Breast epithelium (tissue), 4 donors: Measurements from ENCODE around the gene ZNF514. TPM values are rescaled to one million over a fixed set of nuclear protein-coding genes. Genes with fewer than 3 reads are reported as not detected.
"Not testable (repeated sequence)": the region's sequence is repeated elsewhere in the genome, so short reads cannot be mapped to it uniquely, and the experiment has no call there.

ENCODE experiments used
- DNase-seq, 2 donors: peaks; one replicate each; pipeline ENCODE4 v3.0.0-alpha.2; 2019; ENCODE audit warnings: low spot score in 2 of 2
- H3K27ac ChIP-seq, 2 donors: fragments of 200-600 bp; sonication (generic) in 1 of 2; one replicate each; pipeline ENCODE4 v1.5.1; 2016 to 2019; ENCODE audit warnings: mild to moderate bottlenecking in 1 of 2
- H3K27me3 ChIP-seq, 2 donors: fragments of 200-600 bp; sonication (generic) in 1 of 2; one replicate each; pipeline versions ENCODE4 v1.5.1 to v1.6.0; 2017 to 2019; ENCODE audit warnings: control low read depth in 1 of 2, mild to moderate bottlenecking in 1 of 2
- H3K36me3 ChIP-seq: fragments of 200-600 bp; one replicate; pipeline ENCODE4 v1.5.1; 2019
- H3K4me1 ChIP-seq, 2 donors: fragments of 200-600 bp; sonication (generic); one replicate each; pipeline ENCODE4 v1.5.1; 2016 to 2019; ENCODE audit warnings: control low read depth in 1 of 2
- H3K4me3 ChIP-seq, 3 donors: fragments of 200-600 bp; sonication (generic); 1 replicate in 2 of 3; 2 replicates in 1 of 3; pipeline ENCODE4 v1.5.1; 2016 to 2019; ENCODE audit warnings: mild to moderate bottlenecking in 3 of 3, moderate library complexity in 2 of 3
- H3K9me3 ChIP-seq, 2 donors: fragments of 200-600 bp; sonication (generic) in 1 of 2; one replicate each; pipeline ENCODE4 v1.5.1; 2016 to 2019; ENCODE audit warnings: control low read depth in 1 of 2
- POLR2A ChIP-seq: fragments of 450-650 bp; IDR thresholded peaks from one replicate; pipeline ENCODE4 v1.6.1; 2016; ENCODE audit warnings: antibody characterized with exemption, mild to moderate bottlenecking, moderate library complexity
- POLR2AphosphoS5 ChIP-seq, 3 donors: sonication (generic); formaldehyde crosslinking; IDR thresholded peaks; one replicate each; pipeline ENCODE4 v1.6.1; 2017; ENCODE audit warnings: antibody characterized with exemption in 3 of 3
- intact Hi-C: fragments of 100-400 bp; cut with DNase I; formaldehyde crosslinking; loops from one replicate; pipeline ENCODE4 v1.15.1; 2023; ENCODE audit warnings: low total_unique reads
- total RNA-seq, 3 donors: library from RNA; depleted of rRNA; stranded (reverse); fragments of >200 nt; gene quantifications; one replicate each; pipeline ENCODE4 v1.1.0, GENCODE V29; 2016
- TF ChIP-seq, protein P1 (sequence below), 3 donors: fragments of 450-650 bp; IDR thresholded peaks; one replicate each; pipeline ENCODE4 v1.5.1; 2016 to 2017; ENCODE audit warnings: antibody characterized with exemption in 3 of 3, mild to moderate bottlenecking in 3 of 3, moderate library complexity in 3 of 3

ZNF514 gene
- total RNA-seq, 3 donors from 2014 or later: 18.7 to 36.1 (median 25.3) TPM

GRCh38 chr2:95204396-95204795 is 44.7 kb upstream of the ZNF514 start:
- intact Hi-C loops: no loop called here
- TF ChIP-seq, protein P1, sequence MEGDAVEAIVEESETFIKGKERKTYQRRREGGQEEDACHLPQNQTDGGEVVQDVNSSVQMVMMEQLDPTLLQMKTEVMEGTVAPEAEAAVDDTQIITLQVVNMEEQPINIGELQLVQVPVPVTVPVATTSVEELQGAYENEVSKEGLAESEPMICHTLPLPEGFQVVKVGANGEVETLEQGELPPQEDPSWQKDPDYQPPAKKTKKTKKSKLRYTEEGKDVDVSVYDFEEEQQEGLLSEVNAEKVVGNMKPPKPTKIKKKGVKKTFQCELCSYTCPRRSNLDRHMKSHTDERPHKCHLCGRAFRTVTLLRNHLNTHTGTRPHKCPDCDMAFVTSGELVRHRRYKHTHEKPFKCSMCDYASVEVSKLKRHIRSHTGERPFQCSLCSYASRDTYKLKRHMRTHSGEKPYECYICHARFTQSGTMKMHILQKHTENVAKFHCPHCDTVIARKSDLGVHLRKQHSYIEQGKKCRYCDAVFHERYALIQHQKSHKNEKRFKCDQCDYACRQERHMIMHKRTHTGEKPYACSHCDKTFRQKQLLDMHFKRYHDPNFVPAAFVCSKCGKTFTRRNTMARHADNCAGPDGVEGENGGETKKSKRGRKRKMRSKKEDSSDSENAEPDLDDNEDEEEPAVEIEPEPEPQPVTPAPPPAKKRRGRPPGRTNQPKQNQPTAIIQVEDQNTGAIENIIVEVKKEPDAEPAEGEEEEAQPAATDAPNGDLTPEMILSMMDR (IDR thresholded peaks at IDR 0.05): no peak
- no peak for TF ChIP-seq POLR2AphosphoS5 (IDR thresholded peaks at IDR 0.05)
- no peak for TF ChIP-seq POLR2A
- DNase-seq: no peak
- H3K36me3 ChIP-seq: no peaks in the 10 kb centered on the region
- H3K27me3 ChIP-seq: no peaks in the 10 kb centered on the region
- no peaks in the 10 kb centered on the region for H3K4me1 ChIP-seq
- H3K27ac ChIP-seq: no peak overlapping the region
- H3K9me3 ChIP-seq: no peaks in the 10 kb centered on the region
- no peak overlapping the region for H3K4me3 ChIP-seq

- H3K27me3 ChIP-seq: no peaks in the 10 kb centered on the region
- DNase-seq: no peak
- intact Hi-C loops: no loop called here
- no peak overlapping the region for H3K27ac ChIP-seq
- TF ChIP-seq POLR2A (no peak), POLR2AphosphoS5 (IDR thresholded peaks at IDR 0.05) (no peak)
- TF ChIP-seq, protein P1 (IDR thresholded peaks at IDR 0.05): no peak
- no peaks in the 10 kb centered on the region for H3K36me3 ChIP-seq
- H3K9me3 ChIP-seq: no peaks in the 10 kb centered on the region
- H3K4me1 ChIP-seq: no peaks in the 10 kb centered on the region
- H3K4me3 ChIP-seq: no peak overlapping the region
These were observed 44.3 kb upstream of the ZNF514 start for GRCh38 chr2:95203911-95204310.

DNA sequence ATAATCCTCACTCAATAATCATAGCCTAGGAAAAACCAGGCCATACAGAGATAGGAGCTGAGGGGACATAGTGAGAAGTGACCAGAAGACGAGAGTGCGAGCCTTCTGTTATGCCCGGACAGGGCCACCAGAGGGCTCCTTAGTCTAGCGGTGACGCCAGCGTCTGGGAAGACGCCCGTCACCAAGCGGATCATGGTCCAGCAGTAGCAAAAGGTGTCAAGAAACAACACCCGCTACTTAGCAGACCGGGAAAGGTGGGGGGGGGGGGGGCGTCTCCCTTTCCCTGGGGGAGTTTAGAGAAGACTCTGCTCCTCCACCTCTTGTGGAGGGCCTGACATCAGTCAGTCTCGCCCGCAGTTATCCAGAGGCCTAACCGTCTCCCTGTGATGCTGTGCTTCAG is 33.3 kb upstream of the ZNF514 start:
- H3K4me1 ChIP-seq, H3K9me3 ChIP-seq, H3K36me3 ChIP-seq, intact Hi-C loops, H3K27ac ChIP-seq, H3K27me3 ChIP-seq, H3K4me3 ChIP-seq: not testable (repeated sequence)
- DNase-seq: peak; percentile 48 to 60
- TF ChIP-seq, protein P1 (IDR thresholded peaks at IDR 0.05): peak; percentile 35 to 54 (median 54)

GRCh38 chr2:95185973-95186372 is 26.3 kb upstream of the ZNF514 start:
- H3K27me3 ChIP-seq: no peaks in the 10 kb centered on the region
- intact Hi-C loops: no loop called here
- peaks cover 6% of the 10 kb centered on the region for H3K36me3 ChIP-seq
- H3K27ac ChIP-seq: no peak overlapping the region
- no peaks in the 10 kb centered on the region for H3K4me1 ChIP-seq
- no peak for DNase-seq
- peaks cover 12 to 15% of the 10 kb centered on the region in 2 donors for H3K9me3 ChIP-seq
- no peak overlapping the region for H3K4me3 ChIP-seq
- TF ChIP-seq, protein P1 (IDR thresholded peaks at IDR 0.05): no peak
- no peak for TF ChIP-seq POLR2AphosphoS5 (IDR thresholded peaks at IDR 0.05)
- TF ChIP-seq POLR2A: no peak

- H3K4me3 ChIP-seq: no peak overlapping the region
- peaks cover 17% of the 10 kb centered on the region in 2 donors for H3K9me3 ChIP-seq
- intact Hi-C loops: no loop called here
- no peak for TF ChIP-seq POLR2A
- TF ChIP-seq POLR2AphosphoS5 (IDR thresholded peaks at IDR 0.05): no peak
- TF ChIP-seq, protein P1 (IDR thresholded peaks at IDR 0.05): no peak
- no peak for DNase-seq
- no peaks in the 10 kb centered on the region for H3K27me3 ChIP-seq
- peaks cover 10% of the 10 kb centered on the region for H3K36me3 ChIP-seq
- no peak overlapping the region for H3K27ac ChIP-seq
- H3K4me1 ChIP-seq: no peaks in the 10 kb centered on the region
These were observed 25.5 kb upstream of the ZNF514 start for GRCh38 chr2:95185197-95185596.
